ENCODE results near the gene MINDY2. TPM values are rescaled to one million over a fixed set of nuclear protein-coding genes. Genes with fewer than 3 reads are reported as not detected.

Gene MINDY2
- total RNA-seq, 1 donor from 2014 or later = 20.9 TPM

- Histone ChIP-seq H3K27me3 (ENCODE audit: insufficient read depth, low read length) (no peaks in the 10 kb centered on the region), H3K9ac (ENCODE audit: low read length) (no peak overlapping the region), H3K4me2 (ENCODE audit: low read length) (no peak overlapping the region), H3K4me1 (ENCODE audit: insufficient read depth, low read length) (no peaks in the 10 kb centered on the region), H2AFZ (ENCODE audit: low read depth, low read length) (no peak overlapping the region), H3K27ac (ENCODE audit: low read depth, low read length) (no peak overlapping the region), H3K36me3 (ENCODE audit: insufficient read depth, low read length) (peaks cover 63% of the 10 kb centered on the region), H3K79me2 (ENCODE audit: insufficient read depth, low read length) (no peaks in the 10 kb centered on the region), H3K9me3 (ENCODE audit: insufficient read depth, low read depth, low read length) (no peaks in the 10 kb centered on the region), H4K20me1 (ENCODE audit: insufficient read depth, low read length) (peaks cover 9% of the 10 kb centered on the region), H3K4me3 (ENCODE audit: insufficient read depth, low read depth, low read length) (no peak overlapping the region)
- H3K9me3 Mint-ChIP-seq (ENCODE audit: unreplicated experiment) = no peaks in the 10 kb centered on the region
- H3K4me3 Mint-ChIP-seq (ENCODE audit: unreplicated experiment) = no peak overlapping the region
- DNase-seq (ENCODE audit: low read depth) (no peak), FAIRE-seq (no peak)
- H3K36me3 Mint-ChIP-seq (ENCODE audit: low read depth, unreplicated experiment) = peaks cover 28% of the 10 kb centered on the region
- H3K27me3 Mint-ChIP-seq (ENCODE audit: low read depth, unreplicated experiment) = no peaks in the 10 kb centered on the region
- peak overlapping the region; percentile 1 for H3K27ac Mint-ChIP-seq (ENCODE audit: unreplicated experiment)
- H3K4me1 Mint-ChIP-seq (ENCODE audit: low read depth, unreplicated experiment) = peaks cover 4% of the 10 kb centered on the region
- no peak for TF ChIP-seq EZH2 (IDR thresholded peaks at IDR 0.05; ENCODE audit: insufficient read depth, low read length)
- TF ChIP-seq, protein P1, sequence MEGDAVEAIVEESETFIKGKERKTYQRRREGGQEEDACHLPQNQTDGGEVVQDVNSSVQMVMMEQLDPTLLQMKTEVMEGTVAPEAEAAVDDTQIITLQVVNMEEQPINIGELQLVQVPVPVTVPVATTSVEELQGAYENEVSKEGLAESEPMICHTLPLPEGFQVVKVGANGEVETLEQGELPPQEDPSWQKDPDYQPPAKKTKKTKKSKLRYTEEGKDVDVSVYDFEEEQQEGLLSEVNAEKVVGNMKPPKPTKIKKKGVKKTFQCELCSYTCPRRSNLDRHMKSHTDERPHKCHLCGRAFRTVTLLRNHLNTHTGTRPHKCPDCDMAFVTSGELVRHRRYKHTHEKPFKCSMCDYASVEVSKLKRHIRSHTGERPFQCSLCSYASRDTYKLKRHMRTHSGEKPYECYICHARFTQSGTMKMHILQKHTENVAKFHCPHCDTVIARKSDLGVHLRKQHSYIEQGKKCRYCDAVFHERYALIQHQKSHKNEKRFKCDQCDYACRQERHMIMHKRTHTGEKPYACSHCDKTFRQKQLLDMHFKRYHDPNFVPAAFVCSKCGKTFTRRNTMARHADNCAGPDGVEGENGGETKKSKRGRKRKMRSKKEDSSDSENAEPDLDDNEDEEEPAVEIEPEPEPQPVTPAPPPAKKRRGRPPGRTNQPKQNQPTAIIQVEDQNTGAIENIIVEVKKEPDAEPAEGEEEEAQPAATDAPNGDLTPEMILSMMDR (IDR thresholded peaks at IDR 0.05; ENCODE audit: insufficient read depth, low read depth, low read length) = no peak
Measured at GRCh38 chr15:58886921-58887320, 115.8 kb downstream of the MINDY2 start.

DNA sequence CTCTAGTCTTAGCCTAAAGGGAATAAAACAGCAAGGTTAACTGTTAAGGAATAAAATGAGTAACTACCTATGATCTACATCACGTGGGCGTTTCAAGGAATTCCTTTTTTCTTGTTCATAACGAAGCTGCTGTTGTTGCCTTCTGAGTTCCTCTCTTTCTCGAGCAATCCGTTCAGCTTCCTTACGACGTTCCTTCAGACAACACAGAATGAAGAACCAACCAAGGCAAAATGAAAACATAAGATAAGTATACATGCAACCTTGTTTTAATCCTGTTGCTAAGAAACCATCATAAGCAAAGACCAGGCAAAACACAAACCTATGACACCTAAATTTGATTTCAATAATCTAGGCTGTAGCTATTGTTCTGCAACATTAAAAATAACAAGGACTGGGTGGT is 118.3 kb downstream of the MINDY2 start:
- Histone ChIP-seq H3K79me2 (ENCODE audit: insufficient read depth, low read length) (no peaks in the 10 kb centered on the region), H3K9ac (ENCODE audit: low read length) (no peak overlapping the region), H3K4me2 (ENCODE audit: low read length) (no peak overlapping the region), H4K20me1 (ENCODE audit: insufficient read depth, low read length) (peaks cover 4% of the 10 kb centered on the region), H3K4me1 (ENCODE audit: insufficient read depth, low read length) (no peaks in the 10 kb centered on the region), H3K27ac (ENCODE audit: low read depth, low read length) (no peak overlapping the region), H3K9me3 (ENCODE audit: insufficient read depth, low read depth, low read length) (no peaks in the 10 kb centered on the region), H2AFZ (ENCODE audit: low read depth, low read length) (no peak overlapping the region), H3K4me3 (ENCODE audit: insufficient read depth, low read depth, low read length) (no peak overlapping the region), H3K27me3 (ENCODE audit: insufficient read depth, low read length) (no peaks in the 10 kb centered on the region), H3K36me3 (ENCODE audit: insufficient read depth, low read length) (peaks cover 72% of the 10 kb centered on the region)
- no peak overlapping the region for H3K4me3 Mint-ChIP-seq (ENCODE audit: unreplicated experiment)
- peaks cover 23% of the 10 kb centered on the region for H3K36me3 Mint-ChIP-seq (ENCODE audit: low read depth, unreplicated experiment)
- no peak for FAIRE-seq
- TF ChIP-seq, protein P1 (IDR thresholded peaks at IDR 0.05; ENCODE audit: insufficient read depth, low read depth, low read length) = no peak
- TF ChIP-seq EZH2 (IDR thresholded peaks at IDR 0.05; ENCODE audit: insufficient read depth, low read length) = no peak
- H3K27me3 Mint-ChIP-seq (ENCODE audit: low read depth, unreplicated experiment) = no peaks in the 10 kb centered on the region
- peak; percentile 44 for DNase-seq (ENCODE audit: low read depth)
- H3K27ac Mint-ChIP-seq (ENCODE audit: unreplicated experiment) = peak overlapping the region; percentile 16
- H3K9me3 Mint-ChIP-seq (ENCODE audit: unreplicated experiment) = no peaks in the 10 kb centered on the region
- peaks cover 4% of the 10 kb centered on the region for H3K4me1 Mint-ChIP-seq (ENCODE audit: low read depth, unreplicated experiment)

GRCh38 chr15:58898150-58898680 is 127.1 kb downstream of the MINDY2 start:
- Histone ChIP-seq H3K9me3 (ENCODE audit: insufficient read depth, low read depth, low read length) (no peaks in the 10 kb centered on the region), H3K79me2 (ENCODE audit: insufficient read depth, low read length) (peaks cover 14% of the 10 kb centered on the region), H3K4me2 (ENCODE audit: low read length) (no peak overlapping the region), H2AFZ (ENCODE audit: low read depth, low read length) (no peak overlapping the region), H3K27me3 (ENCODE audit: insufficient read depth, low read length) (no peaks in the 10 kb centered on the region), H3K9ac (ENCODE audit: low read length) (no peak overlapping the region), H3K36me3 (ENCODE audit: insufficient read depth, low read length) (peaks cover 55% of the 10 kb centered on the region), H3K4me1 (ENCODE audit: insufficient read depth, low read length) (no peaks in the 10 kb centered on the region), H3K27ac (ENCODE audit: low read depth, low read length) (no peak overlapping the region), H4K20me1 (ENCODE audit: insufficient read depth, low read length) (peaks cover 16% of the 10 kb centered on the region), H3K4me3 (ENCODE audit: insufficient read depth, low read depth, low read length) (no peak overlapping the region)
- no peak for TF ChIP-seq EZH2 (IDR thresholded peaks at IDR 0.05; ENCODE audit: insufficient read depth, low read length)
- TF ChIP-seq, protein P1 (IDR thresholded peaks at IDR 0.05; ENCODE audit: insufficient read depth, low read depth, low read length) = no peak
- Mint-ChIP-seq H3K27me3 (ENCODE audit: low read depth, unreplicated experiment) (no peaks in the 10 kb centered on the region), H3K4me1 (ENCODE audit: low read depth, unreplicated experiment) (no peaks in the 10 kb centered on the region), H3K4me3 (ENCODE audit: unreplicated experiment) (no peak overlapping the region), H3K36me3 (ENCODE audit: low read depth, unreplicated experiment) (peaks cover 12% of the 10 kb centered on the region), H3K27ac (ENCODE audit: unreplicated experiment) (no peak overlapping the region), H3K9me3 (ENCODE audit: unreplicated experiment) (no peaks in the 10 kb centered on the region)
- DNase-seq (ENCODE audit: low read depth) (no peak), FAIRE-seq (no peak)

Data from astrocyte (in vitro differentiated cells and primary cell).